Calu3 (cell line): Measurements from ENCODE around the gene CACNA1G. TPM values are rescaled to one million over a fixed set of nuclear protein-coding genes. Genes with fewer than 3 reads are reported as not detected.

Experiments used
- BruUV-seq: library from RNA; stranded (reverse); fragments of 400-500 nt; replicated peaks from 2 replicates; lab custom pipeline; 2021; lab: Mats Ljungman, UMichigan
- CTCF ChIA-PET: fragments of 300-600 bp; sonication (Branson Sonifier 250); formaldehyde crosslinking; loops from one replicate; lab custom pipeline; 2022; ENCODE audit warnings: antibody characterized with exemption; lab: Charles Lee
- DNase-seq: peaks from one replicate; pipeline ENCODE4 v3.0.0; 2022
- H3K27ac Mint-ChIP-seq: one replicate; pipeline ENCODE4 v1.8.0; 2022; ENCODE audit warnings: mixed read lengths; ENCODE audit not compliant: unreplicated experiment
- H3K27me3 Mint-ChIP-seq: one replicate; pipeline ENCODE4 v1.8.0; 2022; ENCODE audit warnings: mixed read lengths; ENCODE audit not compliant: unreplicated experiment
- H3K36me3 Mint-ChIP-seq: one replicate; pipeline ENCODE4 v1.8.0; 2022; ENCODE audit warnings: mild to moderate bottlenecking, moderate library complexity, mixed read lengths; ENCODE audit not compliant: insufficient read depth, unreplicated experiment
- H3K4me1 Mint-ChIP-seq: one replicate; pipeline ENCODE4 v1.8.0; 2022; ENCODE audit warnings: mild to moderate bottlenecking, low read depth, mixed read lengths; ENCODE audit not compliant: unreplicated experiment
- H3K4me3 Mint-ChIP-seq: one replicate; pipeline ENCODE4 v1.8.0; 2022; ENCODE audit warnings: mild to moderate bottlenecking, low read depth, moderate library complexity, mixed read lengths; ENCODE audit not compliant: unreplicated experiment
- H3K9me3 Mint-ChIP-seq: one replicate; pipeline ENCODE4 v1.8.0; 2022; ENCODE audit warnings: low read depth, mixed read lengths; ENCODE audit not compliant: unreplicated experiment
- intact Hi-C: fragments of 100-400 bp; cut with micrococcal nuclease; formaldehyde crosslinking; loops from one replicate; pipeline ENCODE4 v1.10.0; 2022; ENCODE audit not compliant: unreplicated experiment
- total RNA-seq: library from RNA; stranded (reverse); gene quantifications from 2 replicates; pipeline ENCODE4 v1.2.3, GENCODE V29; 2022
- TF ChIP-seq, protein P1 (sequence below): fragments of 200-600 bp; IDR thresholded peaks from one replicate; pipeline ENCODE4 v1.8.0; 2022; ENCODE audit warnings: antibody characterized with exemption; ENCODE audit not compliant: unreplicated experiment

Gene CACNA1G
- total RNA-seq, 1 experiment from 2014 or later, result not detected

- Mint-ChIP-seq H3K27ac (no peak overlapping the region), H3K9me3 (no peaks in the 10 kb centered on the region), H3K27me3 (peaks cover 73% of the 10 kb centered on the region), H3K4me1 (peaks cover 7% of the 10 kb centered on the region), H3K4me3 (peak overlapping the region; percentile 61), H3K36me3 (peaks cover under 1% of the 10 kb centered on the region)
- intact Hi-C loops, result no loop called here
- TF ChIP-seq, protein P1, sequence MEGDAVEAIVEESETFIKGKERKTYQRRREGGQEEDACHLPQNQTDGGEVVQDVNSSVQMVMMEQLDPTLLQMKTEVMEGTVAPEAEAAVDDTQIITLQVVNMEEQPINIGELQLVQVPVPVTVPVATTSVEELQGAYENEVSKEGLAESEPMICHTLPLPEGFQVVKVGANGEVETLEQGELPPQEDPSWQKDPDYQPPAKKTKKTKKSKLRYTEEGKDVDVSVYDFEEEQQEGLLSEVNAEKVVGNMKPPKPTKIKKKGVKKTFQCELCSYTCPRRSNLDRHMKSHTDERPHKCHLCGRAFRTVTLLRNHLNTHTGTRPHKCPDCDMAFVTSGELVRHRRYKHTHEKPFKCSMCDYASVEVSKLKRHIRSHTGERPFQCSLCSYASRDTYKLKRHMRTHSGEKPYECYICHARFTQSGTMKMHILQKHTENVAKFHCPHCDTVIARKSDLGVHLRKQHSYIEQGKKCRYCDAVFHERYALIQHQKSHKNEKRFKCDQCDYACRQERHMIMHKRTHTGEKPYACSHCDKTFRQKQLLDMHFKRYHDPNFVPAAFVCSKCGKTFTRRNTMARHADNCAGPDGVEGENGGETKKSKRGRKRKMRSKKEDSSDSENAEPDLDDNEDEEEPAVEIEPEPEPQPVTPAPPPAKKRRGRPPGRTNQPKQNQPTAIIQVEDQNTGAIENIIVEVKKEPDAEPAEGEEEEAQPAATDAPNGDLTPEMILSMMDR, result no peak
- DNase-seq, result peak; percentile 41
- CTCF ChIA-PET, result interaction anchor here (0.9 to 2.1 kb wide), 3 partner anchors 9 to 133 kb away, joined by 3 to 8 read pairs (median 4); partner anchors contain the start of gene SPATA20
- BruUV-seq, result no TSS peak
Measured at GRCh38 chr17:50559674-50560184, 786 bp upstream of the CACNA1G start.

GRCh38 chr17:50560931-50561745 lies 623 bp downstream of the CACNA1G start:
- peaks cover 13% of the 10 kb centered on the region for H3K4me1 Mint-ChIP-seq
- H3K27me3 Mint-ChIP-seq, result peaks cover 87% of the 10 kb centered on the region
- H3K4me3 Mint-ChIP-seq, result peak overlapping the region; percentile 61
- no peaks in the 10 kb centered on the region for H3K9me3 Mint-ChIP-seq
- TF ChIP-seq, protein P1, result no peak
- intact Hi-C loops, result no loop called here
- no peak for DNase-seq
- CTCF ChIA-PET, result interaction anchor here (0.6 to 2.9 kb wide), 9 partner anchors 9 to 132 kb away, joined by 3 to 8 read pairs (median 3); partner anchors contain the start of gene SPATA20
- H3K27ac Mint-ChIP-seq, result no peak overlapping the region
- no TSS peak for BruUV-seq
- H3K36me3 Mint-ChIP-seq, result peaks cover 5% of the 10 kb centered on the region

DNA sequence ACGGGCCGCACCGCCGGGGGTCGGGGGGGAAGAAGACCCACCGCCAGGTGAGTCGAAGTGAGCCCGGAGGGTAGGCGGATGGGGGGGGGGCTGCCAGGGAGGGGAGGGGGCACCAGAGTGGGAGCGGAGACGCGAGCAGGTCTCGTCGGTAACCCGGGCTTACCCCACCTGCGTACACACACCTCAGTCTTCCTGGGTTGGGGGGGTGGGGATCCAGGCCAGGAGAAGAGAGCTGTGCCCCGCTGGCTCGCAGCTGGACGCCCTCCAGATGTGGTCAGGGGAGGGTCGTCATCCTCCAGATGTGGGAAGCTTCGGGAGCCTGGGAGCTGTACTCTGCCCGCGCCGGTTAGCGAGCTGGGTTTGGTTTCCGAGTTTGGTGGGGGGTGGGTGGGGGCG lies 1.2 kb downstream of the CACNA1G start:
- DNase-seq, result no peak
- H3K4me3 Mint-ChIP-seq, result peak overlapping the region; percentile 61
- peaks cover 13% of the 10 kb centered on the region for H3K4me1 Mint-ChIP-seq
- TF ChIP-seq, protein P1, result no peak
- H3K9me3 Mint-ChIP-seq, result no peaks in the 10 kb centered on the region
- H3K36me3 Mint-ChIP-seq, result peaks cover 5% of the 10 kb centered on the region
- intact Hi-C loops, result no loop called here
- peaks cover 93% of the 10 kb centered on the region for H3K27me3 Mint-ChIP-seq
- no peak overlapping the region for H3K27ac Mint-ChIP-seq
- no TSS peak for BruUV-seq
- CTCF ChIA-PET, result interaction anchor here (0.7 to 2.9 kb wide), 7 partner anchors 9 to 67 kb away, joined by 3 to 8 read pairs (median 4); no protein-coding TSS in a partner anchor

DNA sequence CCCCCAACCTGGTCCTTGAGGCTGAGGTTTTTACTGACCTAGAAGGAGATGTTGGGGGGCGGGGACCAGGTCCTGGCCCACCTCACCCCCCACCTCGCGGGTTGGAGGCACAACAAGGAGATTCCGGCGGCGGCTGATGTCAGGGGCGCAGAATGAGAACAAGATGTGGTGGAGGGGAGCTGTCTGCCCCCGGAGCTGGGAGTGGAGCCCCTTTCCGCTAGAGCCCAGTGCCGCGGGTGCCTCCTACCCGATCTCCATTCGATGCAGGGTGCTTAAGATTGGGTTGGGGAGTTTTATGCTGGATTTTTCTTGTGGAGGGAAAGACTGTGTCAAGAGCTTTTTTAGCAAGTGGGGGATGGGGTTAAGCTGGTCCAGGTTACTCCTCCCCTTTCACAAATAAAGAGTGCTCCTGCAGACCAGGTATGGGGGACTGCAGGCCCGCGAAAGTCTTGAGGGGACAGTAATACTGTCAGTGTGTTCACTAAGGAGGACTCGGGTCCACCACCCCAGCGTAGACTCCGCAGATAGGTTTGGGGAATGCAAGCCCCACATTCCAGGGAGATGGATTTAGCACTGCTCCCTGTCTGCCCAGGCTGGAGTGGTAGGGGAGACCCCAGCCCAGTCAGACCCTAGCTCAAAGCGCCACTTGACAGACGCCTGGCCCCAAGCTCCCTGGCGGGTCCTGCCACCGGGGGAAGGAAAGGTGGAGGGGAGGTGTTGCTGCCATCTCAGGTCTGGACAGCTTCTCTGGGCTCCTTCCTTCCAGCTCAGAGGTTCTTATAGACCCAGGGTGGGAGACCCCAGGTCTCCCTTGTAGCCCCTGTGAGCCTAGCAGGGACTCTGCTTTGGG lies 2.0 kb downstream of the CACNA1G start:
- intact Hi-C loops, result no loop called here
- peaks cover 93% of the 10 kb centered on the region for H3K27me3 Mint-ChIP-seq
- H3K4me1 Mint-ChIP-seq, result peaks cover 13% of the 10 kb centered on the region
- H3K36me3 Mint-ChIP-seq, result peaks cover 5% of the 10 kb centered on the region
- TF ChIP-seq, protein P1, result no peak
- H3K4me3 Mint-ChIP-seq, result no peak overlapping the region
- no peak overlapping the region for H3K27ac Mint-ChIP-seq
- no peaks in the 10 kb centered on the region for H3K9me3 Mint-ChIP-seq
- BruUV-seq, result no TSS peak
- DNase-seq, result no peak
- CTCF ChIA-PET, result interaction anchor here (0.6 to 2.9 kb wide), 8 partner anchors 12 to 74 kb away, joined by 3 to 7 read pairs (median 3); no protein-coding TSS in a partner anchor
